GM20431 (cell line): ENCODE measurements around the gene TM4SF1.
"Not testable (repeated sequence)": the region's sequence is repeated elsewhere in the genome, so short reads cannot be mapped to it uniquely, and the experiment has no call there.

ENCODE experiments used
- in situ Hi-C: fragments of 300-500 bp; cut with MseI, MboI; formaldehyde crosslinking; loops from one replicate; pipeline ENCODE4 v1.15.0; 2020; ENCODE audit warnings: low sequenced_read_pairs; ENCODE audit not compliant: unreplicated experiment

Gene TM4SF1

DNA sequence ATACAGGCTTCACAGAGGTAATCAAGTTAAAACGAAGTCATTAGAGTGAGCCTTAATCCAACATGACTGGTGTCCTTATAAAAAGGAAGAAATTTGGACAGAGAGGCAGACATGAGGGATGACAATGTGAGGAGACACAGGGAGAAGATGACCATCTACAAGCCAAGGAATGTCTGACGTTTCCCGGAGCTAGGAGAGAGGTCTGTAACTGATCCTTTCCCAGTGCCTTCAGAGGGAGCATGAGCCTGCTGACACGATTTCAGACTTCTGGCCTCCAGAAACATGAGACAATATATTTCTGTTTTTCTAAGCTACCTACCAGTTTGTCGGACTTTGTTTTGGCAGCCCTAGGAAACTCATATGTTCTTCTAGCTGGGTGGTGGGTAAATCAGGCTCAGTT, 15.1 kb downstream of the TM4SF1 start:
- in situ Hi-C loops, result no loop called here

DNA sequence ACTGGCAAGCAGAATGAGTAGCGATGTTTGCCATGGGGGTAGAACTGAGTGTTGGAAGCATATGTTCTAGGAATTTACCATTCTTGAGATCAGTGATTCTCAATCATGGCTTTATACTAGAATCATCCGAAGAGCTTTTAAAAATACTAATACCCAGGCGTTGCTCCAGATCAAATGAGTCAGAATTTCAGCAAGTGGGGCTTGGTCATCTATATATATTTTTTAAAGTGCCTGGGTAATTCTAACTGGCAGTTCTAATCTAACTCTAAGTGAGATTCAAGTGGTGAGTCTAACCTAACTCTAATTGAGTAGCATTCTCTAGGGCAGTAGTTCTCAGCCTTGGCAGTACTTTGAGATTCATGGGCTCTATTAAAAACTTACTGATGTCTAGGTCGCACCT, 20.8 kb downstream of the TM4SF1 start:
- in situ Hi-C loops, result no loop called here

DNA sequence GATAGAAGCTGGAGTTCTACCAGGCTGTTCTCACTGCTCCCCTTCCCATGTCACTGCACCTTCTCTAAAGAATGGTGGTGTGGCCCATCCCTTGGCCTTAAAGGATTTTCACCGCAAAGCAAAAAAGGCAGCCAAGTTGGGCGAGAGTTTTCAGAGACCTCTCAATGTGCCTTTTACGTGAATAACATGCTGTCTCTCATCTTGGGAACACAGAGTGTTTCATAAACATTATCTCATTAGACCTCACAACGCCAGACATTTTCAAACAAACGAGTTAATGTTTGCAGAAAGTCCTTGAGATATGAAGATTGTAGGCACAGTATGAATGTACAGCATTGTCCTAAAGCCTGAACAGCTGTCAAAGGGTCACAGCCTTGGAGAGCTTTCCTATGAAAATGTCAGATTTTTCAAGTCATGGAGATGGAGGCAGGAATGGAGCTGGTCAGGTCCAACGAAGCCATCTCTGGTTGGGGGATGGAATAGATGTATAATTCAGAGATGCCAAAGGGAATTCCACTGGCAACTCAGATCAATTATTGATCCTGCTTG, 21.3 kb downstream of the TM4SF1 start:
- in situ Hi-C loops, result no loop called here

DNA sequence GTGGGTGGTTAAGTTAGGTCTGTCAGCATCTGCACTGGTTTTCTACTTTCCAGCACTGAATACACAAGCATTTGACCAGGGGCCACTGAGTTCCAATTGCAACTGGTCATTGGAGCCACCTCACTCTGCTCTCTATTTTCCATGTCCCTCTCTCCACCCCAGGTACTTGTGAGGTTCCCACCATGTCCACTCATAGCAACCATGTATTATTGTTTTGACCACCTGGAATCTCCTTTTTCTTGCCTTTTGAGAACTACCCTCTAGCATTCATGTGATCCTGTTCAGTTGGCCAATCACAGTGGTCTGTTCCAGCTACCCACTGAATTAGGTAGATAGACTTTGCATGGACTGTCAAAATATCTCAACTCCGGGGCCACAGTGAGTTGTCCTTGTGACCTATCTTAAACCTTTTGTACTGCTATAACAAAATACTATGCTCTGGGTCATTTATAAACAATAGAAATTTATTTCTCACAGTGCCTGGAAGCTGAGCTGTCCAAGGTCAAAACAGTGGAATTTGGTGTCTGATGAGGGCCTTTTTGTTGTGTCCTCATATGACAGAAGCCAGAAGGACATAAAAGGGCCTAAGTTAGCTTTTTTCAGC, 23.8 kb downstream of the TM4SF1 start:
- in situ Hi-C loops, result no loop called here

DNA sequence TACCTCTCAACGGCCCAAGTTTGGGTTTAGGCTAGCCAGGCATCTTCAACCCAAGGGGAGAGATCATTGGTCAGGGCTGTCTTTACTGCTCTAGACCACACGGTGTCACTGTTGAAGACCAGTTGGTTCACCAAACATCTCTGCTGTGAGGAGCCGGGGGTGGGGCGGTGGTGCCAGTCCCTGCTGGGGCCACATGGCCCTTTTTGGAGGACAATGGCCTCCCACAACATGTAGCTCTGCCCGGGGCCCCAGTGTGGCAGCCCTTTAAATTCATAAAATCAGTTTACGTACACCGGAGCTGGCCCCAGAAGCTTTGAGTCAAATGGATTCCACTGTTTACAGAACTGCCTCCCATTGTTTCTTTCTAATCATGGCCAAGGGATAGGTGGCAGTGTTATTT, 24.9 kb downstream of the TM4SF1 start:
- in situ Hi-C loops, result no loop called here

DNA sequence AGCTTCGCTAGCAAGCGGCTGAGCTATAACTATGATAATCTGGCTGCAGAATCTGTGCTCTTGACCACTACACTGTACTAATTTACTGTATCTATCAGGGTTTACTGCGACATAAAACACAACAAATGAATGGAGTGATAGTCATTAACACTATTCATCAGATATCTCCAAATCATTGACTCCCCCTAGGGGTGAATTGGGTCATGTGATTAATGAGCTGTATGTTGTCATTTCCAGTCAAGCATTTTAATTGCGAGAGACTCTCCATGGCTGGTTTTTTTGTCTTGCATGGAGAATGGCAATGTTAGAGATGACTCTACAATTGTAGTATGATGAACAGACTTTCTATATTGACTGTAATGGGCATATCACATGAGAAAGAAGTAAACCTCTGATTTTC, 33.5 kb downstream of the TM4SF1 start:
- in situ Hi-C loops, result no loop called here

DNA sequence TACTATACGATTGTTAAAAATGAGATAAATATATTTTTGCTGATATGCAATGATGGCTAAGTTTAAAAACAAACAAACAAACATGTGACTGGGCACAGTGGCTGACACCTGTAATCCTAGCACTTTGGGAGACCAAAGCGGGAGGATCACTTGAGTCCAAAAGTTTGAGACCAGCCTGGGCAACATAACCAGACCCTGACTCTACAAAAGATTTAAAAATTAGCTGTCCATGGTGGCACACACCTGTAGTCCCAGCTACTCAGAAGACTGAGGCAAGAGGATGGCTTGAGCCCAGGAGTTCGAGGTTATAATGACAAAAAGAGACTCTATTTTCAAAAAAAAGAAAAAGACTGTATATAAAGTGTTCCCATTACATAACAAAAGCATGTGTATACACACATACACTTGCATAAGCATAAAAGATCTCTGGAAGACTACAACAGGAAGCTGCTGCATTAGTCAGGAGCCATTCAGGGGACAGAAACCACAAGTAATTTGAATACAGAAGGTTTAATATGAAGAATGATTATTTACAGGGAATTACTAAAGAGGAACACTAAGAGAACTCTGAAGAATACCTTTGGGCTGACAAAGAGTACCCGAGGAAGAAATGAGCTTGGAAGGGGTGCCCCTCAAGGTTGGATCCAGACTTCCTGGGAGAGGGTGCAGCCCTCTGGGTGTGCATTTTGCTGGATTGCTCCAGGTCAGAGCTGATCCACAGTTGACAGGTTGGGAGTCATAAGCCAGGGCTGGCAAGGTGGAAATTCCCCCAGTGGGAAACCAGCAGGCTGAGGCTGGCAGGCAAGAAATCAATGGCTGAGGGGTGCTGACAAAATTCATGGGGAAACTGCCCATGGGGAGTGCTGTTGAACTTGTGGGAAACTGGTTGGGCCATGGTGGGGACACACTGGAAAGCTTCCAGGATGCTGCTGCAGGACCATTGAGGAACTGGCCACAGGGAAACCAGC, 34.8 kb downstream of the TM4SF1 start:
- in situ Hi-C loops, result no loop called here

DNA sequence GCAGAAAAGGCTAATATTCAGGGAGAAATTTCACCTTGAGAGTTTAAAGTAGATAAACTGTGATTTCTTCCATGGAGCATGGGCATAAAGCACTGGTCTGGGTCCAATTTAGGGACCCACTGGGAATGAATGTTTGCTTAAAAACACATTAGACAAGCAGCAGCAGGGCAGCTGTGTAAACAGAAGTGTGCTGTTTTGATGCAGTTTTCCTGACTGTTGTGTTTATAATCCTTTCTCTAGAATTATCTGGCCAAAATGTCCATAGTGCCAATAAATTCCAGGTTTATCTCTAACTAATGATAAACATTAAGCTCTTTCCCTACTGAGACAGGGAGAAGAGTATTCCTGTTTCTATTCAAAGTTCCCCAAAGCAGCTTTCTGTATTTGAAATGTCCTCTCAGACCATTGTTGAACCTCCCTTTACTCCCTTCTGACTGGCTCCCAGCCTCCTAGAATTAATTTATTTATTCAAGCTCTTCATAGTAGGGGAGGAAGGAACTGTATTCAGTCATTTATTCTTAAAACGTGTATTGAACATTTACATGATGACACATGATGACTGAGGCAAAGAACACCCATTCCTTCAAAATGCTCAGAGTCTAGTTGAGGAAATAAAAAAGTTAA, 37.0 kb downstream of the TM4SF1 start:
- in situ Hi-C loops, result no loop called here

DNA sequence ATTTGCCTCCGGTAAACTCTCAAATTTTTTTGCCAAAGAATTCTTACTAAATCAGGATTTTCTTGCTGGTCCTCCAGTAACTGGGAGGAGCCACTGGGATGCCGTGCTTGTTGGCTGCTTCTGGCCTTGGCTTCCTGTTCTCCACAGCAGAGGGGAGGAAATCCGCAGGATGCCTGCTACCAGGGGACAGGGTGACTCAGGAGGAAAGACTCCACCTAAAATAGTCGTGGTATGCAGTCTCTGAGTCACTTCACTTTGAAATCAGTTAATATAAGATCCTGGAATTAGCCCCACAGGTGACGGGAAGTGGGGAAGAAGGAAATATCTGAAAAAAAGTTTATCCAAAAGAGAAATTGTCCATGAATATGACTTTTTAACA, 37.5 kb downstream of the TM4SF1 start:
- in situ Hi-C loops, result no loop called here

DNA sequence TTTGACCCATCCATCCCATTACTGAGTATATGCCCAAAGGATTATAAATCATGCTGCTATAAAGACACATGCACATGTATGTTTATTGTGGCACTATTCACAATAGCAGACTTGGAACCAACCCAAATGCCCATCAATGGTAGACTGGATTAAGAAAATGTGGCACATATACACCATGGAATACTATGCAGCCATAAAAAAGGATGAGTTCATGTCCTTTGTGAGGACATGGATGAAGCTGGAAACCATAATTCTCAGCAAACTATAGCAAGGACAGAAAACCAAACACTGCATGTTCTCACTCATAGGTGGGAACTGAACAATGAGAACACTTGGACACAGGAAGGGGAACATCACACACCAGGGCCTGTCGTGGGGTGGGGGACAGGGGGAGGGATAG, 40.0 kb downstream of the TM4SF1 start:
- in situ Hi-C loops, result not testable (repeated sequence)

DNA sequence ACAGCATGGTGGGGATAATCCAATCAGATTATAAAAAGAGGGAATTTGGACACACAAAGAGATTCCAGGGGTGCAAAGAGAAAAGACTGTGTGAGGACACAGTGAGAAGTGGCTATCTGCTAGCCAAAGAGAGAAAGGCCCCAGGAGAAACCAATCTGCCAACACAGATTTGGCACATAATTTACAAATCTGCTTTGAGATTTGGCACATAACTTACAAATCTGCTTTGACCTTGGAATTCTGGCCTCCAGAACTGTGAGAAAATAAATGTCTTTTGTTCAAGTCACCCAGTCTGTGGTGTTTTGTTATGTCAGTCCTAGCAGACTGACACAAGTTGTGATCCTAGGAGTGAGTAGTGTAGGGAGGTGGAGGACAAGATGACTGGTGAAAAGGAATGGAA, 40.5 kb downstream of the TM4SF1 start:
- in situ Hi-C loops, result no loop called here

DNA sequence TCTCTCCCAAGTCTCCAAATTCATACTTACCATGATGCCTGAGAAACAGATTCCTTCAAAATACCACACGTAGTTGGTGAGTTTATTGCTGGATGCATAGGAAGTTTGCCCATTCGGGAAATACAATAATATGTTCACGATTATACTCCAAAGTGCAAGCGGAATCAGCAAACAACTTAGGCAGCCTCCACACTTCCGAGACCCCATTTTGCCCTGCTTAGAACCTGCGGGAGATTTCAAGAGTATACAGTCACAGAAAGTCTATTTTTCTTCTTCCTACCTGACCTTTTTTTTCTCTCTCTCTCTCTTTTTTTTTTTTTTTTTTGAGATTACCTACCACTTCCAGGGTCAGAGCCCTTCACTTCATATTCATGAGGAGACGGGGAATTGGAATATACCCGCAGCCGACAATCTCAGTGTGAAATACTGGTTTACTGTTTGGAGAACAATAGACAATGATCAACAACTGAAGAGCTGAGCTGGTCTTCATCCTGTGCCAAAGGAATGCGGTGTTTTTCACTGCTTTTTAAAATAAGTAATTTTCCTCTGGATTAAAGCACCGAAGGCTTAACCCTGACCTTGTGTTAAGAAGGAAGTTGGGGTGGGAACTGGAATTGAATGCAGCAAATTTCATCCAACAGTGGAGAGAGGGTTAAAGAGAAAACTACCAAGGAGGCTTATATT, 44.1 kb downstream of the TM4SF1 start, which contains the start of gene TM4SF18:
TSS of gene TM4SF18 (minus strand) at position 461 of the 684 bp plus-strand sequence. CDS start at position 207, 254 bp downstream.
- in situ Hi-C loops, result no loop called here

DNA sequence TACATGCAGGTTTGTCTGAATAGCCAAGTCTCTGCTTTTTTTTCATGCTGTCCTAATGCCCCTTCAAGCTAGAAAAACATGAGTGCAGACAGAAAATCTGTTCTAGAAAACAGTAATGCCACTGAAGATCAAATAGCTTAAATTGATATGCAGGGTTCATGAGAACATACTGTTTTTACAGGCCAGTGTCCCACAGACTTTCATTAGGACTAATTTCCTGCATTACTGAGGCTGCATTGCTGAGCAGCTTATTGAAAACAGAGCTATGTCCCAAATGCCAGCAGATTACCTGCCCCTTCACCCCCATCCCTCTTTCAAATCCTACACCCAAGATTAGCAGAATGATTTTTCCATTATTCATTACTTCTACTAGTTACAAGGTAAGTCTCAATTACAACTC, 44.7 kb downstream of the TM4SF1 start:
- in situ Hi-C loops, result no loop called here

DNA sequence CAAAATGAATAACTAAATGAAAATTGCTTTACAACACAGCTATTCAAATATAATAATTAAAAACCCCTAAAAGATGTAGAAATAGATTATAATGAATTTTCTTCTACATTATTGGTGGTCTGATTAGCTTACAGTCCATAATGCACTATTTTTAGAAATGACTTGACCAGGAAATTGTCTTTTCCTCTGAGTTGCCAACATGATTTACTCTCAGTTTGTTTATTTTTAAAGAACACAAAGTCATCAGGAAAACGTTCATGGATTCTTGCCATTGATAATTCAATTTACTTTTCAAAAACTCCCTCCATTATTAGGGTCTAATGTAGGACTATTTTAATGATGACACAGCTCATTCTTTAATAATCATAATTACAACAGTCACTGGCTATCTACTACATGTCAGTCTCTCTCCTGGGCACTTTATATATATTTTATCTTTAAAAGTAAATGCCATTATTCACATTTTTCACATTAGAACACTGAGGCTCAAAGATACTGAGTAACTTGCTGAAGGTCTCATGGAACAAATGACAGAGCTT, 45.2 kb downstream of the TM4SF1 start:
- in situ Hi-C loops, result no loop called here

DNA sequence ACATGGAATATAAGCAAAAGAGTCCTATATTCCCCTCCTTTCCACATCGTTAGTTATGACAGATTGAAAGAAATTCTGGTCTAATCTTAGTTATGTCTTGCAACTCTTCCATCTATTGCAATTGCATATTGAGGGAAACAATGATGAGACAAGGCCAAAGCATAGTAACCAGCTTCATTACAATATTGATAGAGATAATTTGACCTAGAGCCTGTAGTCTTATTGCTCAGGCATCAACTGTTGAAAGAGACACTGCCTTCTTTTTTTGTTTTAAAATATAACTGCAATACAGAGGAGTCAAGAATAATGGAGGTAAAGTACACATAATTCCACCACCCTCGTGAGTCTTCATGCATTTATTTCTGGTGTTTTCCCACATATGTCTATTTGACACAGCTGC, 46.1 kb downstream of the TM4SF1 start:
- in situ Hi-C loops, result no loop called here

DNA sequence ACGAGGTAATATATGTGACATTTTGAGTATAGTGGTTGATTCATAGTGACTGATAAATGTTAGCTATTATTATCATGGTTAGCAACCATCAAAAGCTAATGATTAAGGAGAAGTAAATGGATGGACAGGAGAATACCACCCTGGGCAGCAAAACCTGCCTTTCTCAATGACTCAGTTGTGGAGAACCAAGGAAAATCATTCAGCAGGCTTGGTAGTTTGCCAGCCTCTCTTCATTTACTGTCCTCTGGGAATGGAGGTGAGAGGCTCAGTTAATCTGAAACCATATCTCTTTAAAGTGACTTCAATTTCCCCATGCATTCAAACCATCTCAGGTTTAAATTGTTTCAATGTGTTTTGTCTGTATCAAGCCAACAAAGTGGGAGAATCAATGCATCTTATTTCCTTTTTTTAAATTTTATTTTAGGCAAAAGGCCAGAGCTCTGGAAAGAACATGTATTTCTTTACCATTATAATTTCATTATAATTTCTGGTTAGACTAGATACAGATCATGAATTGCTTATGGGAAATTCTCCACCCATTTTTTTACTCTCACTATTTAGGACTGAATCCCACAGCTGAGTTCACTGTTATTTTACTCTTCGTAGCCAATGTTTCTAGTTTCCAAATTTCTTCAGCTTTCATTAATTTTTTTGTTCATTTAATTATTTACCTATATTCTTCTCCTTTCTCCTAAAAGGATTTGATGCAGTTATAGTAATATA, 46.7 kb downstream of the TM4SF1 start:
- in situ Hi-C loops, result no loop called here

DNA sequence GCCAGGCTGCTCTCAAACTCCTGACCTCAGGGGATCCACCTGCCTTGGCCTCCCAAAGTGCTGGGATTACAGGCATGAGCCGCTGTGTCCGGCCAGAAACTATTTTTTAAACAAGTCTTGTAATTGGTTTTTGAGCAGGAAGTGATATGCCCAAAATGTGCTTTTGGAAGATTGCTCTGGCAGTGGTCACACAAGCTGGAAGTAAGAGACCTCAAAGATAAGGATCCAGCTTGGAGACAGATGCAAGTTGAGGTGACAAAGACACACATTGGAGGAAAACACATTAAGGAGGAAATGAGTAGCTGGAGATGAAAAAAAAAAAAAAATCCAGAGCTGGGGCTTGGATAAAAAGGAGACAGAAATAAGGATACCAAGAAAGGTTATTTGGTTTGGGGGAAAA, 50.3 kb downstream of the TM4SF1 start:
- in situ Hi-C loops, result no loop called here

DNA sequence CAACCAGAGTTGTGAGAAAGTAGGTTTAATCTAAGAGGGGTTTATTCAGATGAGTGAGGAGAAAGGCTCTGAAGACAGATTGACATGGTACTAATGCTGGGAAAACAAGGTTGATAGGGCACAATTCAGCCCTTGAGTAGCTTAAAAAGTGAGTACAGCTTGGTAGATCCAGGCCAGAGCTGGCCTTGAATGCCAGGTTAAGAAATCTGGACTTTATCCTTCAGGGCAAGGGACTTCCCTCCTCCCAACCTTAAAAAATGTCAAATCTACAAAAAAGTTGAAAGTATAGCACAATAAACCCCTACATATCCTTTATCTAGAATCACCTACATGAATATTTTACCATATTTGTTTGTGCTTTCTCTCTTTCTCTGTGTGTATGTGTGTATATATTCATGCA, 51.9 kb downstream of the TM4SF1 start:
- in situ Hi-C loops, result no loop called here

DNA sequence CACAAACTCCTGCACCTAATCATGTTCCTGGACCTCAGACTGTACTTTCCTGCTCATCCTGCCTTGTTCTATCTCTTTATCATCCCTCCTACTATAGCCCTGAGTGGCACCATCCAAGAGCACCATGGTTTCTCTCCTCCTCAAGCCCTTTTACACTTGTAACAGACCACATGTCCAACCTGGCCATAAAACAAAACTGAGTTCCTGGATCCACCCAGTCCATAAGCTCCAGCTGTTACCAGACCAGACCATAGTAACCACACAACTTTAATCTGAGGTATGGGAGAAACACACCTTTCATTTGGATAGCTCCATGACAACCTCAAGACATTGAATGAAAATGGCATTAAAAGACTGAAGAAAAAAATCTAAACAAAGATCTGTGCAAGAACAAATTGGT, 53.1 kb downstream of the TM4SF1 start:
- in situ Hi-C loops, result no loop called here
